Tibial artery (tissue), 4 donors: ENCODE data around the gene TMEM238L.

Experiments used
- DNase-seq, 2 donors: peaks; one replicate each; pipeline ENCODE4 v3.0.0-alpha.2; 2019
- H3K27ac ChIP-seq, 2 donors: fragments of 200-600 bp; sonication (generic) in 1 of 2; 1 replicate in 1 of 2; 2 replicates in 1 of 2; pipeline ENCODE4 v1.5.1; 2018 to 2019; ENCODE audit warnings: mild to moderate bottlenecking in 1 of 2
- H3K27me3 ChIP-seq, 2 donors: fragments of 200-600 bp; sonication (generic) in 1 of 2; one replicate each; pipeline versions ENCODE4 v1.5.1 to v1.6.0; 2016 to 2019
- H3K36me3 ChIP-seq, 3 donors: fragments of 200-600 bp; sonication (generic) in 2 of 3; one replicate each; pipeline ENCODE4 v1.5.1; 2016 to 2019; ENCODE audit warnings: mild to moderate bottlenecking in 2 of 3
- H3K4me1 ChIP-seq, 4 donors: fragments of 200-600 bp; sonication (generic) in 2 of 4; 1 replicate in 3 of 4; 2 replicates in 1 of 4; pipeline ENCODE4 v1.5.1; 2016 to 2019
- H3K4me3 ChIP-seq, 2 donors: fragments of 200-600 bp; sonication (generic) in 1 of 2; 1 replicate in 1 of 2; 2 replicates in 1 of 2; pipeline ENCODE4 v1.5.1; 2018 to 2019; ENCODE audit warnings: mild to moderate bottlenecking in 2 of 2
- H3K9me3 ChIP-seq, 3 donors: fragments of 200-600 bp; sonication (generic) in 1 of 3; one replicate each; pipeline ENCODE4 v1.5.1; 2016 to 2019
- intact Hi-C: fragments of 100-400 bp; cut with DNase I; formaldehyde crosslinking; loops from one replicate; pipeline ENCODE4 v1.15.0; 2023; ENCODE audit warnings: low total_unique reads
- TF ChIP-seq, protein P1 (sequence below), 2 experiments: fragments of 200-600 bp in 1 of 2; fragments of 450-650 bp in 1 of 2; IDR thresholded peaks; one replicate each; pipeline ENCODE4 v1.5.1; 2017 to 2019; ENCODE audit warnings: antibody characterized with exemption in 2 of 2, mild to moderate bottlenecking in 1 of 2, moderate library complexity in 1 of 2

Gene TMEM238L

DNA sequence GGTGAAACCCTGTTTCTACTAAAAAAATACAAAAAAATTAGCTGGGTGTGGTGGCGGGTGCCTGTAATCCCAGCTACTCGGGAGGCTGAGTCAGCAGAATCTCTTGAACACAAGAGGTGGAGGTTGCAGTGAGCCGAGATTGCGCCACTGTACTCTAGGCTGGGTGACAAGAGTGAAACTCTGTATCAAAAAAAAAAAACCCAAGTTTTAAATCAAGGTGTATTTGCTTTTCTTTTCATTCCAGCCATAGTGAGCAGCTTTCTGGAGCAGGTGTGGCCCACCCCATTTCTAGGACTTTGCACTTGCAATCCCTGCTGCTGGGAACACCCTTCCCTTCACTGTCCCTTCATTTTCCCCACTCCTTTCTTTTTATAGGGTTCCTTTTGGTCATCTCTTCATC is 28.8 kb downstream of the TMEM238L start:
- no peaks in the 10 kb centered on the region for H3K36me3 ChIP-seq
- no peak overlapping the region for H3K27ac ChIP-seq
- peaks cover 0 to 9% (median 0%) of the 10 kb centered on the region in 3 donors for H3K9me3 ChIP-seq
- intact Hi-C loops, result no loop called here
- no peaks in the 10 kb centered on the region for H3K4me1 ChIP-seq
- TF ChIP-seq, protein P1, sequence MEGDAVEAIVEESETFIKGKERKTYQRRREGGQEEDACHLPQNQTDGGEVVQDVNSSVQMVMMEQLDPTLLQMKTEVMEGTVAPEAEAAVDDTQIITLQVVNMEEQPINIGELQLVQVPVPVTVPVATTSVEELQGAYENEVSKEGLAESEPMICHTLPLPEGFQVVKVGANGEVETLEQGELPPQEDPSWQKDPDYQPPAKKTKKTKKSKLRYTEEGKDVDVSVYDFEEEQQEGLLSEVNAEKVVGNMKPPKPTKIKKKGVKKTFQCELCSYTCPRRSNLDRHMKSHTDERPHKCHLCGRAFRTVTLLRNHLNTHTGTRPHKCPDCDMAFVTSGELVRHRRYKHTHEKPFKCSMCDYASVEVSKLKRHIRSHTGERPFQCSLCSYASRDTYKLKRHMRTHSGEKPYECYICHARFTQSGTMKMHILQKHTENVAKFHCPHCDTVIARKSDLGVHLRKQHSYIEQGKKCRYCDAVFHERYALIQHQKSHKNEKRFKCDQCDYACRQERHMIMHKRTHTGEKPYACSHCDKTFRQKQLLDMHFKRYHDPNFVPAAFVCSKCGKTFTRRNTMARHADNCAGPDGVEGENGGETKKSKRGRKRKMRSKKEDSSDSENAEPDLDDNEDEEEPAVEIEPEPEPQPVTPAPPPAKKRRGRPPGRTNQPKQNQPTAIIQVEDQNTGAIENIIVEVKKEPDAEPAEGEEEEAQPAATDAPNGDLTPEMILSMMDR (IDR thresholded peaks at IDR 0.05), result no peak
- H3K27me3 ChIP-seq, result no peaks in the 10 kb centered on the region
- DNase-seq, result peak in 1 of 2 donors; percentile 17
- H3K4me3 ChIP-seq, result no peak overlapping the region

DNA sequence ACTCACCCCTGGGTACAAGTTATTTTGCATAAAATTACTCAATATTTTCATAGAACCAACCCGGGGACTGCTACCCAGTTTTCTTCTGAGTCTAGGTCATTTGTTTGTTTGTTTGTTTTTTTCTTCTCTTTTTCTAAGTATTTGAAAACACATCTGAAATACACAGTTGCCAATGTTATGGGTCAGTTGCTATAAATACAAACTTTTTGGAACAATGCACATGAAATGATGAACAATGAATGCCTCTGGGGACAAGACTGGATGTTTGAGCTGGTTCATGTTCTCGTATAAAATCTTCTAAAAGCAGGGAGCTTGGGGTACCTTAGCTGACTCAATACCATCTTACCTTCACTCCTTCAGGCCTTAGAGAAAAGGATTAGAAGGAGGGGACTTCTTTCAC is 30.5 kb downstream of the TMEM238L start:
- no peak for DNase-seq
- intact Hi-C loops, result no loop called here
- no peak overlapping the region for H3K4me3 ChIP-seq
- H3K4me1 ChIP-seq, result no peaks in the 10 kb centered on the region
- no peaks in the 10 kb centered on the region for H3K27me3 ChIP-seq
- TF ChIP-seq, protein P1 (IDR thresholded peaks at IDR 0.05), result no peak
- peaks cover 0 to 6% (median 0%) of the 10 kb centered on the region in 3 donors for H3K9me3 ChIP-seq
- H3K36me3 ChIP-seq, result peaks cover 0 to 5% (median 0%) of the 10 kb centered on the region in 3 donors
- no peak overlapping the region for H3K27ac ChIP-seq

DNA sequence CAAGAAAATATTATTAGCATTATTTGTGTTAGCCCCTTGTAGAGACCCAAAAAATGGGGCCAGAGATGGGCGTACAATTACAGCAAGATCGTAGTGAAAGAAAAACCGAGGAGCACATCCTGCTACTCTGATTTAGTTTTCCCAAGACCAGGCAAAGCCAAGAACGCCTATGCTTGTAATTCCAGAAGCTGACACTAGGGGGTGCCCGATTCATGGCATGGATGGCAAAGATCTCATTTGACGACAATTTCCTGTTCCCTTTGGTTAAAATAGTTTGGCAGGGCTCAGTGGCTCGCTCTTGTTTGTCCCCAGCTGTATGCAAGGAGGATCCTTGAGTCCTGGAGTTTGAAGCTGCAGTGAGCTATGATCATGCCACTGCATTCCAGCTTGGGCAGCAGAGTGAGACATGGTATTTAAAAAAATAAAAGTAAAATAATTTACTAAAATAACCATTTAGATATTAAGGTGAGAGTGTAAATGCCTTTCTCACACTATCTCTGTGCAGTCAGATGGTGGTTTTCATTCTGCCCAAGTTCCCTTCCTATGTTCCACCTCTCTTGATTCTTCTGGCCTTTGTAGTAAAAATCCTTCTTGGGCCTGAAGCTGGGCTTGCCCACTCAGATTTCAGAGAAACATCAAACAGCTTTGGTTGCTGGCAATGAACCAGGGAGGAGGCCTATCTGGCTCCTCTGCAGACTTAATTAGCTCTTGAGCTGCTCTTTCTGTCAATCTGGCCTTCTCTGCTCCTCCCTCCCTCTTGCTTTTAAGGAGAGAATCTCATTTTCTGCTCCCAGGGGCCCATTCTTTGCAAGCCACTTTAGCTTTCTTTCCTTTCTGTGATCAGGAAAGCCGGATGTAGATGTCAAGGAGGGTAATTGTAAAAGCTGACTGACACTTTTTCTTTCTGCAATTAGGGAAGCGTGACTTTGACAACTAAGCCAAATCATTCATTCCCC is 31.2 kb downstream of the TMEM238L start:
- peaks cover 0 to 12% (median under 1%) of the 10 kb centered on the region in 3 donors for H3K36me3 ChIP-seq
- H3K27me3 ChIP-seq, result no peaks in the 10 kb centered on the region
- TF ChIP-seq, protein P1 (IDR thresholded peaks at IDR 0.05), result peak in 1 of 2 experiments; percentile 23
- no peak overlapping the region for H3K4me3 ChIP-seq
- no peaks in the 10 kb centered on the region for H3K4me1 ChIP-seq
- intact Hi-C loops, result no loop called here
- H3K9me3 ChIP-seq, result peaks cover 0 to 6% (median 0%) of the 10 kb centered on the region in 3 donors
- DNase-seq, result peak in 1 of 2 donors; percentile 19
- no peak overlapping the region for H3K27ac ChIP-seq

DNA sequence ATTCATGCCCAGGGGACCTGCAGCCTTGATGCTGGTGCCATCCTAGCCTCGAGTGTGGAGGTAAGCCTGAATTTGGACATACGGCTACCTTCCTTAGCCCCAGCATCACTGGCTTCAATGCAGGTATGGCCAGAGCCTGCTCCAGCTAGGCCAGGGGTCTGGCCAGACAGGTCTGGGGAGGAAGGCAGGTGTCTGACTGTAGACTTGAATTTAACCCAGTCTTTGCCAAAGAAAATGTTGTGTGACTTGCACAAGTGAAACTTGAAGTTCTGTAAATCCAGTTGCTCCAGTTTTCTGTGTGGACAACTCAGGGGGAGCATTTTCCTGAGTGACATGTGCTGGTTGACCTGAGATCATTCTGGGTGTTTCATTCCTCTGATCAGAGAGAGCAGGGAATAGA is 32.8 kb downstream of the TMEM238L start:
- Histone ChIP-seq H3K27me3 (no peaks in the 10 kb centered on the region), H3K27ac (no peak overlapping the region)
- intact Hi-C loops, result no loop called here

DNA sequence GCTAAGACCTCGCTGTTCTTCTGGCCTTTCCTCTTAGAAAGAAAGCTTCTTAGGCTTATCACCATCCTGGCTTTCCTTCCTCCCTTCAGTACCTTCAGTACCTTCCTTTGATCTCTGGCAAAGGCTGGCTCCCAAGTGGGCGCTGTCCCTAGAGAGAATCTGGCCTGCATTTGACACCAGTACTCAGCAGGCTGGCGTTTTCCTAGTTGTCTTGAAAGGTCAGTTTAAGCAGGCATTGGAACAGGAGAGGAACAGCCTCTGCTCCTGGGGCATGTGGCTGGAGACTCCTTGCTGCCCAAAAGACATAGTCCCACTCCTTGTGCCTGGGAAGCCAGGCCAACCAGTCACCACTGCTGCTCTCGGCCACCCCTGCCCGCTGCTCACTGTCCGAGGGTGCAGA is 34.1 kb downstream of the TMEM238L start:
- H3K4me3 ChIP-seq, result no peak overlapping the region
- peaks cover 16 to 28% (median 18%) of the 10 kb centered on the region in 3 donors for H3K36me3 ChIP-seq
- no peaks in the 10 kb centered on the region for H3K4me1 ChIP-seq
- H3K9me3 ChIP-seq, result peaks cover 0 to 12% (median 0%) of the 10 kb centered on the region in 3 donors
- H3K27me3 ChIP-seq, result no peaks in the 10 kb centered on the region
- TF ChIP-seq, protein P1 (IDR thresholded peaks at IDR 0.05), result no peak
- H3K27ac ChIP-seq, result no peak overlapping the region
- intact Hi-C loops, result no loop called here
- peak in 1 of 2 donors; percentile 39 for DNase-seq

More for the DNA sequence above, 32.8 kb downstream of the TMEM238L start:
- TF ChIP-seq, protein P1 (IDR thresholded peaks at IDR 0.05), result no peak
- Histone ChIP-seq H3K4me1 (no peaks in the 10 kb centered on the region), H3K9me3 (peaks cover 0 to 10% (median 0%) of the 10 kb centered on the region in 3 donors), H3K4me3 (no peak overlapping the region), H3K36me3 (peaks cover 11 to 28% (median 16%) of the 10 kb centered on the region in 3 donors)
- peak in 1 of 2 donors; percentile 3 for DNase-seq
